HG02870 (cell line): Measurements from ENCODE around the gene QARS1.

Experiments
- ATAC-seq: cut with Tn5 transposase; IDR thresholded peaks from one replicate; pipeline ENCODE4 v1.9.1; 2021; ENCODE audit warnings: mild to moderate bottlenecking, moderate library complexity; ENCODE audit not compliant: unreplicated experiment

The QARS1 gene

DNA sequence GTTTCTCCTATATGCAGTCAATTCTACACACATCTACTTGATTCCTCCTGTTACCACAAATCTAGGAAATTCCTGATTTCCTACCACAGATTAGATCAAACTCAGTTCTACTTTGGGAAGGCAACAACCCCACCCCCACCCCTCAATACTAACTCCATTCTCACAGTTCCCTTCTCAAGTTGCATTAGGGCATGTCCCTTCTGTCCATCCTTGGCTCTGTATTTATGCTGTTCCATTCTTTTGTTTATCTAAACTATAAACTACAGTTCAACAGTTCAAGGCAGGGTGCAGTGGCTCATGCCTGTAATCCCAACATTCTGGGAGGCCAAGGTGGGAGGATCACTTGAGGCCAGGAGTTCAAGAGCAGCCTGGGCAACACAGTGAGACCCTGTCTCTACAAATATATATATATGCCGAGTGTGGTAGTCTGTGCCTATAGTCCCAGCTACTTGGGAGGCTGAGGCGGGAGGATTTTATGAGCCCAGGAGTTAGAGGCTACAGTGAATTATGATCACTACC, 50.2 kb downstream of the QARS1 start:
- ATAC-seq = no peak

DNA sequence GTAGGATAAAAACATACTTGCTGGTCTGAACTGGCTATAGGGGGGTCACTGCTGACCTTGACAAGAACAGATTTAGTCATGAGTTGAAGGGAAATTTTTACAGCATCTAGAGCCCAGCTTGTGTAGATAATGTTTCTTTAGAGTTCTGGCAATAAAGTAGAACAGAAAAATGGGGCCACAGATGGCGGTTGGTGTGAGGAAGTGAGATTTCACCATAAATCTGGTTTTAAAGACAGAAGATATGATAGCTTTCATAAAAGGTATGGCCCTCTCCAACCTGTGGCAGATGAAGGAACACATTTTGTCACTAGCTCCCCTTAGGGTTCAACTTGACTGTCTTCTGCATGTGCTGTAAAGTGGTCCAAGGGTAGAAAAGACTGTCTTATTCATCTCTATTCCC, 51.0 kb downstream of the QARS1 start:
- no peak for ATAC-seq
